Stimulated activated CD4-positive, alpha-beta T cell treated with anti-CD3 and anti-CD28 coated beads, Interleukin-4, amount 100 ng/mL, for 48 hours (primary cell): ENCODE results near the gene PICALM.
"Not testable (repeated sequence)": the region's sequence is repeated elsewhere in the genome, so short reads cannot be mapped to it uniquely, and the experiment has no call there.

ENCODE experiments used
- DNase-seq, 2 donors: peaks; one replicate each; pipeline ENCODE4 v3.0.0-alpha.2; 2020; ENCODE audit warnings: low read depth in 2 of 2

The PICALM gene

GRCh38 chr11:86068951-86069407 is at the start of gene PICALM:
TSS of gene PICALM (minus strand) at chr11:86069084. CDS start at chr11:86068780, 304 bp downstream.
- peak; percentile 95 to 97 for DNase-seq

GRCh38 chr11:86118253-86118652 is 49.4 kb upstream of the PICALM start:
- DNase-seq: no peak

DNA sequence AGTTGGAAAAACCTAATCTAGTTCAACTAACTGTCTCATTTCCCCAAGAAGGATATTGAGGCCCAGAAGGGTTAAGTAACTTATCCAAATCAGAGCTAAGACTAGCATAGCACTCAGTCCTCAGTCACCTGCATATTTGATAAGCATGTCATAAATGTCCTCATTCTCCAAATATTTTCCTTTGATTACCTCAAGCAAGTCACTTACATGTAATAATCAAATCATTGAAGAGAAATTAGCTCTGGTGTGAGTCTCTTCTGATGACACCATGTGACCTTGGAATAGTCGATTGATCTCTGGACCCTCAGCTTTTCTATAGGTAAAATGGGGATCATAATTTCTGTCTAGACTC is 48.8 kb upstream of the PICALM start:
- no peak for DNase-seq

DNA sequence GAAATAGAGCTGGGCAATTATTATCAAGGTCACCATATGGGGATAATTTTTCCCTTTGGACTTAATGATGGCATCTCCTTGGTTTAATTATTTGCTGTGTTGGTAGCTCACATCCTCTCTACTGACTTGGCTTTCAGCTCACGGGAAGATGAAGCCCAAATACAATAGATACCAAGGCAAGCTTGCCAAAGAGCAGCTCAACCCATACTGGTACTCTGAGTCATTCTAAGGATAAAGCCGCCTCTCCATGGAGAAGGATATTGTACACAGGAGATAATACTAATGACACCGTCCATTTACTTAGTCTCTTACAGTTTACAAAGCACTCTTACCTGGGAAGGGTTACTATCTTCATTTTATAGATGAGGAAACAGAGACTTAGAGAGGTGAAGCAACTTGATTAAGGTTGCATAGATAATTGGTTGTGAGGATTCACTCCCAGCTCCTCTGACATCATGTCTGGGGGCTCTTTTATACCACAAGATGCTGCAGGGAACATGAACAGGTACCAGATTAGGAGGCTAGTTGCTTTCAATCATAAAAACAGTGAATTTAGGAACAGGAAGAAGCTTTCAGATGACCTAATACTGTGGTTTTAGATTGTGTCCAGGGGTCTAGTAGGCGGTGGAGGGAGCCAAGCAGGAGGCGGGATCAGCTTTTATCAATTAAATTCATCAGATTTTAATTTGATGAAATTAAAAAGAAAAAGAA is 48.3 kb upstream of the PICALM start:
- no peak for DNase-seq

DNA sequence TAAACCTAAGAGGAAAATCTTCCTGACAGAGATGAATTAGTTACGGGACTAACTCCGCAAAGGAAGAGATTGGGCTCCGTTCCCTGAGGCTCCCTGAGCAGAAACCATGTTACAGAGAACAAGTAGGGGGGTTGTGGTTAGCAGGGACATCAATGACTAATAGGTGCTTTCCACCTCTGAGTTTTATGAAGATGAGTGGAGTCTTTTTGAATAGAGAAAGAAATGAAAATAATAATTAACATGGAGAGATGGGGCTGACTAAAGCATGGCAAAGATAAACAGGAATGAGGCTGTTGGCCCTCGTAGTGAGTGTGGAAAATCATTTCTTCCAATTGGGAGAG is 47.5 kb upstream of the PICALM start:
- no peak for DNase-seq

- no peak for DNase-seq
These were observed 46.9 kb upstream of the PICALM start for GRCh38 chr11:86115542-86116385.

- no peak for DNase-seq
These were observed 40.2 kb upstream of the PICALM start for GRCh38 chr11:86108890-86109638.

DNA sequence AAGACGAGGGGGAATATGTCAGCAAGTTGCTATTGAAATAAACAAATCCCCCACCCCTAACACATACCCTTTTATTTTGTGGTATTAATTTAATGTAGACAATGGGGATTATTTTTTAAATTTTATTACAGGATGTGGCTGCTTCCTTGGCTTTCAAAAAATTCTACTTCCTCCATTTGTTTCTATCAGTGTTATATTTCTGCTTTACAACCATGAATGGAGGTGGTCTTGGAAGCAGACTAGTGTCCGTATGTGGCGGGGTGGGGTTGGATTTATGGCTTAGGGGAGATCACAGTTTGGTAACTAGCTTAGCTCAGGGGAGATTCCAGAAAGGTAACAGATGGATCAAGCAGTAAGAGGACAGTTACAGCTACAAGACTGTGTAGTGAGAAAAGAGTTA is 39.3 kb upstream of the PICALM start:
- no peak for DNase-seq

- DNase-seq: no peak
These were observed 38.0 kb upstream of the PICALM start for GRCh38 chr11:86106916-86107315.

- DNase-seq: not testable (repeated sequence)
These were observed 37.1 kb upstream of the PICALM start for GRCh38 chr11:86106031-86106430.

DNA sequence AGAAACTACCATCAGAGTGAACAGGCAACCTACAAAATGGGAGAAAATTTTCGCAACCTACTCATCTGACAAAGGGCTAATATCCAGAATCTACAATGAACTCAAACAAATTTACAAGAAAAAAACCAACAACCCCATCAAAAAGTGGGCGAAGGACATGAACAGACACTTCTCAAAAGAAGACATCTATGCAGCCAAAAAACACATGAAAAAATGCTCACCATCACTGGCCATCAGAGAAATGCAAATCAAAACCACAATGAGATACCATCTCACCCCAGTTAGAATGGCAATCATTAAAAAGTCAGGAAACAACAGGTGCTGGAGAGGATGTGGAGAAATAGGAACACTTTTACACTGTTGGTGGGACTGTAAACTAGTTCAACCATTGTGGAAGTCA is 36.7 kb upstream of the PICALM start:
- not testable (repeated sequence) for DNase-seq

- no peak for DNase-seq
These were observed 34.9 kb upstream of the PICALM start for GRCh38 chr11:86103808-86104207.

- DNase-seq: no peak
These were observed 33.1 kb upstream of the PICALM start for GRCh38 chr11:86101941-86102407.

DNA sequence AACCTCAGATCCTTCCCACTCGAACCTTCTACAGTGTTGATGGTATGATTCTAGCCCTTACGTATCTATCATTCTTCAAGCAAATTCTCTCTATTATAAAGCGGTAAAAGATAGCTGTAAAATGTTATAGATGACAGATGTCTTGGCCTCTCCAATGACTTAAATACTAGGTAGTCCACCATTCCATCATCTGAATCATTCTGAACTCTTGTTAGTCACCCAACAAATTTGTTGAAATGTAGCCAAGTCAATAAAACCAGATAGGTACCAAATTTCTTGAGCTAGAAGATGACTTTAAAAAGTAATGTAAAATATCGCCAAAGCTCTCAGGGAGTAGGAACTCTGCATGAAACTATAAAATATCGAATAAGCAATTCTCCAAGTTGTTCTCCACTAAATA is 32.6 kb upstream of the PICALM start:
- no peak for DNase-seq

GRCh38 chr11:86099874-86100273 is 31.0 kb upstream of the PICALM start:
- no peak for DNase-seq

DNA sequence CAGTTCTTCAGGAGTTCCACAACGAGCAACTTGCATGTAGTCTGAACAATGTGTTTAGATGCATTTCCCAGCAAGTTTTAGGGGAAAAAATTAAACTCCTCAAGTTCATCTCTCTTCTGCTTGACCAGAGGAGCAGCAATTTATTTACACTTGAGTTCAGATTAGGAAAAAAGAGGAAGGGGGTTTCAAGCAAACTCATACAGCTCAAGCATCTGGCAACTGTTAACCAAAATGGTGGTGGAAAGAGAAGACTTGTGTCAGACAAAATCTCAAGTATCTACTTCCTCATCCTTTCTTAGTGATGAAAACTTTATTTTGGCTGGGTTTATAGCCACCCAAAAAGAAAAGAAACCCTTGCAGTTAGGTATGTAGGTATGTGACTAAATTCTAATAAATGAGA is 29.1 kb upstream of the PICALM start:
- DNase-seq: no peak

- no peak for DNase-seq
These were observed 22.7 kb upstream of the PICALM start for GRCh38 chr11:86091566-86091965.

GRCh38 chr11:86091086-86091485 is 22.2 kb upstream of the PICALM start:
- DNase-seq: no peak

DNA sequence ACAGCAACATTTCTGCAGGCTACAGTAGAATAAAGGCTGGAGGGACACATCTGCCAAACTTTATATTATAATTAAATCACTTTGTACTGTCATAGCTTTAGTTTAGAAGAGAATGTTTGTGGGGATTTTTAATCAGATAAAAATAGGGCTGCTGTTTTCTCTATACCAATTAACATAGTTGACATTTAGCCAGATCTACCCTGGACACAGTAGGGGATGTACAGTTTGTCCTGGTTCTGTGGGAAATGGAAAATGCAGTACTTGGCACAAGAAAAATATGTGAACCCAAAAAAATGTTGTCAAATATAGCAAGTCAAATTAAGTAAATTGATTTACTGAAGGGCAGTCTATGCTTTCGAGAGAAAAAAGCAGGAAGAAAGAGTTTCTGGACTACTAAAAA is 20.8 kb upstream of the PICALM start:
- no peak for DNase-seq

- DNase-seq: not testable (repeated sequence)
These were observed 18.8 kb upstream of the PICALM start for GRCh38 chr11:86087688-86088087.

DNA sequence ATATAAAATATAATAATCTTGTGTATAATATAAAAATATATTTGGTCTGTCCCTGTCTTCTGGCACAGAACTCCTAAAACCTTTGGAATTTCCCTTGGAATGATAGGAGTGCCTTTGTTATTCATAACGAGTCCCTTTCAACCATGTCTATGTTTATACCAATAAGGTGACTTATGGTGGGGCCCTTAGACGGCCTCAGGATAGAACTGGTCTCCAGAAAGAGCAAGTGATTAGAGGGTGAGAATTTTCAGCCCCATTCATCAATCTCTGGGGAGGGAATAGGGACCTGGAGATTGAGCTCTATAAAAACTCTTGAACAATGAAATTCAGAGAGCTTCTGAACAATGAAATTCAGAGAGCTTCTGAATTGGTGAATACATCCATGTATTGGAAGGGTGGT is 18.4 kb upstream of the PICALM start:
- no peak for DNase-seq

GRCh38 chr11:86081455-86081854 is 12.6 kb upstream of the PICALM start:
- no peak for DNase-seq
